GM21786 (cell line): ENCODE measurements around the gene CRLF1.
A peak's percentile ranks its signal among the peaks of the same experiment; 100 is the strongest.
"Not testable (repeated sequence)": the region's sequence is repeated elsewhere in the genome, so short reads cannot be mapped to it uniquely, and the experiment has no call there.

Source experiments
- ATAC-seq: cut with Tn5 transposase; IDR thresholded peaks from one replicate; pipeline ENCODE4 v1.9.1; 2021; ENCODE audit not compliant: unreplicated experiment

CRLF1 gene

DNA sequence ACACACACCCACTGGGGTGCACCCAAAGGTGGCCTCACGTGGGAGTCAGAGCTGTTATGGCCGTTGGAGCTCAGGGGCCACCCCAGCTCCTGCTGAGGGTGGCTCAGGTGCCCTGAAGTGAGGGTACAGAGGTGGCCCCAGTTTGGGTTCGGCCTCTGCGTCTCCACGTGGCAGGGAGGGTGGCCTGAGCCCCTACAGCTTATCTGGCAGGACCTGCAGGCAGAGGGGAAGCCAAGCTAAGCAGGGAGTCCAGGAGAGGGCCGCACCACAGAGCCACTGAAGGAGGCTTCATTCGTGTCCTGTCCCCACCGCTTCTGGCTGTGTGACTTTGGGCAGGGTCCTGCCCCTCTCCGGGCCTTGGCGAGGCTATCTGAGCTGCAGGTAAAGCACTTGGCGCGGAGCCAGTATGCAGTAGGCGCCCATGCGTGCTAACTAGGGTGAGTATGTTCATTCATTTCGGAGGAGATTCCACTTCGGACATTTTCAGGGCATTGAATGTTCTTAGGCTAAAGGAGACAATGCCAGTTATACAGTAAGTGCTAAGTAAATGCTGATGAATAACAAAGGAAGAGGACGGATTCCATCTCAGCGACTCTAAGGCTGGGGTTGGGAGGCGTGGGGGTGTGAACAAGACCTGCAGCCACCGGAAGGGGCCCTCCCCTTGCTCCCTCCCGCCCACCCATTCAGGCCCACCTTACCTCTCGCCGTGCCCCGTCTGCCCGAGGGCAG, 13.1 kb downstream of the CRLF1 start:
- no peak for ATAC-seq

DNA sequence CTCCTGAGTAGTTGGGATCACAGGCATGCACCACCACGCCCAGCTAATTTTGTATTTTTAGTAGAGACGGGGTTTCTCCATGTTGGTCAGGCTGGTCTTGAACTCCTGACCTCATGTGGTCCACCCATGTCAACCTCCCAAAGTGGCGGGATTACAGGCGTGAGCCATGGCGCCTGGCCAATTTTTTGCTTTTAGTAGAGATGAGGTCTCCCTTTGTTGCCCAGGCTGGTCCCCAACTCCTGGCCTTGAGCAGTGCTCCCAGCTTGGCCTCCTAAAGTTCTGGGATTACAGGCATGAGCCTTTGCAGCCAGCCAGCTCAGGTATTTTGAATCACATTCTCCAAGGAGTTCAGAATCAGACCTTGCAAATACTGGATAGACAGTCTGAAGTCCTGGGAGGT, 13.9 kb downstream of the CRLF1 start:
- ATAC-seq: not testable (repeated sequence)

DNA sequence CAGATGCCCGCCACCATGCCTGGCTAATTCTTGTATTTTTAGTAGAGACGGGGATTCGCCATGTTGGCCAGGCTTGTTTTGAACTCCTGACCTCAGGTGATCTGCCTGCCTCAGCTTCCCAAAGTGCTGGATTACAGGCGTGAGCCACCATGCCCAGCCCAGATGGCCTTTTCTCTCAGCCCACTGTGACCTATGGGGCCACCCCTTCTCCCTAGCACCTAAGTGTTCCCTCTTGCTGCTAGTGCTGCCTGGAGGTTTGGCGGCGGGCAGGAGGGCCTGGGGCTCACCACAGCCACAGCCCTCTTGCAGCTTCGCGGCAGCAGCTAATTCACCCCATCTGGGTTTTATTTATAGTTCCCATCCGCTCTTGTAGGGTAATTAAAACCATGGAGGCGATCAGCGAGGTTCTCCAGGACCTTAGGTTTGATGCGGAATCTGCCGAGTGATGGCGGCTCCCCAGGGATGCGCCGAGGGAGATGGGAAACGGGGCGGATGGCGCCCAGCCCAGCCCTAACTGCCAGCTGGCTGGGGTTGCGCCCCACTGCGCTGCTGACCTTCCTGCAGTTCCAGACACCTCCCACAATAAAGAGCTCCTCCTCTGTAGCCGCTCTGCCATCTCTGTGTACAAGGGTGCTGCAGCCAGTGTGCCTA, 14.7 kb downstream of the CRLF1 start:
- no peak for ATAC-seq

DNA sequence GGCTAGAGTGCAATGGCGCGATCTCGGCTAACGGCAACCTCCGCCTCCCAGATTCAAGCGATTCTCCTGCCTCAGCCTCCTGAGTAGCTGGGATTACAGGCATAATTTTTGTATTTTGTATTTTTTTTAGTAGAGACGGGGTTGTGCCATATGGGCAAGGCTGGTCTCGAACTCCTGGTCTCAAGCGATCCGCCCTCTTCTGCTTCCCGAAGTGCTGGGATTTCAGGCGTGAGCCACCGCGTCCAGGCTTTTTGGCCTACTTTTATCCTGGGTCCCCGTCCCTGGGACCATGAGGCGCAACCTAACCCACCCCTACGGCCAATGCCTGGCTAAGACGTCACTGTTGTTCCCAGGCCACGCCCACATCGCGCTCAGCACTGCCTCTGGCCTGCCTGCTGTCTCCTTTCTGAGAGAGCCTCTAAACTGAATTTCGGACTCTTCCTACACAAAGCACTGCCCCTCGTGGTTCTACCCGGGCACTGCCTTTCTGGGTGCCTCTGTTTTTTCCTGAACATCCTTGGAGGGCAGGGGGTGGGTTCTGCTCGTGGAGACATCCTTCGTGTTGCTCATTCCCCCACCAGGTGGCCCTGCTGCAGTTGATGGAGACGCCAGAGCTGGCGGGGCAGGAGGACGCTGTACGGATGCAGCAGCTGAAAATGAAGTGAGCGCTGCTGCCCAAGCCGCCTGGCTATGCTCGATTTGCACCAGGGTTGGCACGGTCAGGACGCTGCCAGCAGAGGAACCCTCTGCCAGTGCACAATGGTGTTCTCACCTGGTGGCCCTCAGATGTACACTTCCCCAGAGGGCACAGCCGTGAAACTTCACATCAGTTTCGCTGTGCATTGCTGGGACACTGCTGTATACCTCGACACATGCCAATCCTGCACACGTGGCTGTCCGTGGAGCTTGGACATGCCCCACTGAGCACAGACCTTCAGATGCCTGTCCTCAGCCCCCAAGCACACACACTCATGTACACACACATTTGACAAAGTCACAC, 16.0 kb downstream of the CRLF1 start:
- ATAC-seq: no peak

DNA sequence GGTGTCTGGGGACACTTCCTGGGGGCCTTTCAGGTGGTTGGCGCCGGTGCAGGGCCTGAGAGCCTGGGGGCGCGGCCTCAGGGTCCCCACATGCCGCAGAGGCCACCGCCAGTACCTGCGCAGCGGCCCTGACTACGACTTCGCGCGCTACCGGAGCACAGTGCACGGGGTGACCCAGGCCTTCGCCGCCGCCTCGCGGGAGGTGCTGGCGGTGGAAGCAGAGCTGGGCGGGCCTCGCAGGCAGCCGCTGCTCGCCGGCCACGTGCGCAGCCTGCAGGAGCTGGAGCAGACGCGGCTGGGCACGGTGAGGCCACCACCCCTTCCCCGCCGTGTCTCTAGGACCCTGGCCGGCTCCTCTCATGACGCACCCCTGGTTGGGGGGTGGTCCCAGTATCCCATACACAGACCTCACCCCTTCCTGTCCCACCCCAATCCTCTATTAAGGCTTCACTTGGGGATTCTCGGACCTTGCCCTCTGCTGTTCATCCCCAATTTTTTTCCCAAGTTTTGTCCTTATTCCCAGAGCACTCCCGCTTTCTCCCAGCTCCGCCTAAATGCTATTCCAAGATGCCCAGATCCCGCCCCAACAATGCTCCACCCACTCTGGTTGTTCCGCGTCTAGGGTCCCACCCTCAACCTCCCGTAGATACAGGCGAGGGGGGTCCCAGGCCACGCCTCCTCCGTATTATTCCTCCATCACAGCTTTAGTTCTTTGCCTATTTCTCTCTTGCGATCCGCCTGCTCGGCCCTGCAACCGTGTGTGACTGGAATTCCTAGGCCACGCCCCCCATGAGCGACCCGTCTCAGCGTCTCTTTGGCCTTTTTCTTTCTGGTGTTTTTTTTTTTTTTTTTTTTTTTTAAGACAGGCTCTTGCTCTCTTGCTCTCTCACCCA, 17.0 kb downstream of the CRLF1 start:
- ATAC-seq: peak; percentile 12

DNA sequence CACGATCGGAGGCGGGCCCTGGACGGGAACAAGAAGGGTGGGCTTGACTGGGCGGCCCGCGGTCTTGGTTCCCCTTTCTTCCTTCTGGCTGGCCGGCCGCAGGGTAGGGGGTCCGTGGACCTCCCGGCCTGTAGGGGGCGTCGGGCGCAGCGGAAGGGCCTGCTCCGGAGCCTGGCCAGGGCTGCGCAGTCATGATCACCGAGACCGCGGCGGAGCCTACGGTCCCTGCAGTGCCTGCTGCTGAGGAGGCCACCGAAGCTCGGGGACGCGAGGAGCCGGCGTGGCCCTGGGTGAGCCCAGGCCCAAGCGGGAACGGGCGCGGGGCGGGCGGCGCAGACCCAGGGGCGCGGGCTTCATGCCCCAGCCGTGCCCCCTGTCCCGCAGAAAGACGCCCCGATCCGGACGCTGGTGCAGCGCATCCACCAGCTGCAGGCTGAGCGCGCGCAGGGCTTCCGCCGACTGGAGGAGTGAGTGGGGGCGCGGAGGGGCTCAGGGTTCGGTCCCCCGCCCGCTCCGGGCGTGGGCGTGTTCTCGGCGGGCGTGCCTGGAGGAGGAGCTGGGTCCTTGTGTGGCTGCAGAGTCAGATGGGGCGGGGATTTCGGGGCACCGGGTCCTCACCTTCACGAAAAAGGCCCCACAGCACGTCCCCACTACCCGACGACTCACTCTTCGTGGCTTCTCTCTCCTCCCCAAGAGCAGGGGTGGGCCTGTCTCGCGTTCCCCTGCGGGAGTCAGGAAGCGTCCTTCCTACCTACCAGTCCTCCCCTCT, 17.8 kb downstream of the CRLF1 start, which contains the start of gene REX1BD:
Gene REX1BD (plus strand): TSS at position 188 of the 769 bp plus-strand sequence. CDS start 4 bp downstream, at position 192.
- ATAC-seq: peak; percentile 73

DNA sequence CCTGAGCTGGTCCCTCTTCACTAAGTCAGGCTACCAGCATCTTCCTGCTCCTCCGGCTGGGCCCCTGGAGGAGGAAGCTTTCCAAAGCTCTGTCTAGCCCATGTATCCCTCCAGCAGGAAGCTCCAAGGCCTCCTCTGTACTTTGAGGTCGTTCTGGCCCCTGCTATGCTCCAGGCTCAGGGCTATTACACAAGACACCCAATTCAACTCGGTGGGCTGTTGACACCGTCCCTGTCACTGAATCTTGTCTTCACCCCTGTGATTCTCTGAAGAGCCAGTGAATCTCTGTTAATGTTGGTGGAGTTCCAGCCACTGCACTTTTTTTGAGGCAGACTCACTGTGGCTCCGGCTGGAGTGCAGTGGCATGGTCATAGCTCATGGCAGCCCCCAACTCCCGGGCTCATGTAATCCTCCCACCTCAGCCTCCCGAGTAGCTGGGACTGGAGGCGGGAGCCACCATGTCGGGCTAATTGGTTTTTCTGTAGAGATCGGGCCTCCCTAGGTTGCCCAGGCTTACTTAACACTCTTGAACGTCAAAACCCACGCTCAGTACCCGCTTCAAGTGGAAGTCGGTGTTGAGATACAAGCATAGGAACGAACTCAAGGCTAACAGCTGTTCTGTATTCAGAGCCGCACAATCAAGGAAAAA, 18.5 kb downstream of the CRLF1 start:
- no peak for ATAC-seq

DNA sequence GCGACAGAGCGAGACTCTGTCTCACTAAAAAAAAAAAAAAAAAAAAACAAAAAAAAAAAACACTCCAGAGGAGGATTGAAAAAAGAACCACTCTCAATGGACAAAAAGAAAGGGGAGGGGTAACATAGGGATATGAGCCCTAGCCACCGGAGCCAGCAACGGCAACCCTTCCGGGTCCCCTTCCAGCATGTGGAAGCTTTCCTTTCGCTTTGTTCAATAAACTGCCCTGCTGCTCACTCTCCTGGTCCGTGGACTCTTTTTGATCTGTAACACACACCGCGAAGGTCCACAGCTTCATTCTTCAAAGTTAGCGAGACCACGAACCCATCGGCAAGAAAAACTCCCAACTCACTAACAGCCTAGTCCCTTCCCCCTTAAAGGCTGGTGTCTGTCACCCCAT, 19.0 kb downstream of the CRLF1 start:
- no peak for ATAC-seq

DNA sequence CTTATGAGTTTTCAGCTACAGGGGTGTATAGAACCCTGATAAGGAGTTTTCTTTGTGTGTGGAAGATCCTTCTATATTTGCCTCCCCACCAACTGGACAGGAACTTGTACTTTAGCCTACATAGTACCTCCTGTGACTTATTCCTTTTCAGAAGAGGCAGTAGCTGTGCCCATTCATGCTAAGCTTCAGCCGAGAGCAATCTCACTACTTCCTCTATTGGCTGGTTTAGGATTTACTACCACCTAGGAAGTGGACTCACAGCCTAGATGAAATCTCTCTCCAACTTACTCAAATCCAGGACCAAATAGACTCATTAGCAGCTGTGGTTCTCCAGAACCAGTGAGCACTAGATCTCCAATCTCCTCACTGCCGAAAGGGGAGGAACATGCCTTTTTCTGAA, 20.3 kb downstream of the CRLF1 start:
- ATAC-seq: no peak

DNA sequence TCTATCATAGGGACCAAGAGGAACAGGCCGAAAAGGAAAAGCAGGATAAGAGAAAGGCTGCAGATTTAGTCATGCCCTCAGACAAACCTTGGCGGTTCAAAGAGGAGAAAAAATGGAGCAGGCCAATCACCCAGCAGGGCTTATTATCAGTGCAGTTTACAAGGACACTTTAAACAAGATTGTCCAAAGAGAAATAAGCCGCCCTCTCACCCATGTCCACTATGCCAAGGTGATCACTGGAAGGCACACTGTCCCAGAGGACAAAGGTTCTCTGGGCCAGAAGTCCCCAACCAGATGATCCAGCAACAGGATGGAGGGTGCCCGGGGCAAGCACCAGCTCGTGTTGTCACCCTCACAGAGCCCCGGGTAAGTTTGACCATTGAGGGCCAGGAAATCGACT, 26.3 kb downstream of the CRLF1 start:
- ATAC-seq: no peak

DNA sequence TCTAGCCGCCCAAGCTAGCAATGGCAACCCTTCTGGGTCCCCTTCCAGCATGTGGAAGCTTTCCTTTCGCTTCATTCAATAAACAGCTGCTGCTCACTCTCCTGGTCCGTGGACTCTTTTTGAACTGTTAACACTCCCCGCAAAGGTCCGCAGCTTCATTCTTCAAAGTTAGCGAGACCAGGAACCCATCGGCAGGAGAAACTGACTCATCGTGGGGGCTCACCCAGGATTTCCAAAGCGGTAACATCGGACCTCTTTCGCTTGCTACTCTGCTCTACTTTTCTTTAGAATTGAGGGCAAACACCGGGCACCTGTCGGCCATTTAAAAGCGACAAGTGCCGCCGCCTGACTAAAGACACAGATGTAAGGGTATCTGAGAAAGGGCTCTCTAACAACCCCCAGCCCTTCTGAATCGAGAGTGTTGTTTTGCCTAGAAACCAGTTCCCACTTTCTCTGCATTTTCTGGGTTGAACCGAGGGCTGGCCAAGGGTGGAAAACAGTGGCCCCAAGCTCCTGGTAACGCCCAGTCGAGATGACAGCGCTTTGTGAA, 29.2 kb downstream of the CRLF1 start:
- ATAC-seq: no peak

DNA sequence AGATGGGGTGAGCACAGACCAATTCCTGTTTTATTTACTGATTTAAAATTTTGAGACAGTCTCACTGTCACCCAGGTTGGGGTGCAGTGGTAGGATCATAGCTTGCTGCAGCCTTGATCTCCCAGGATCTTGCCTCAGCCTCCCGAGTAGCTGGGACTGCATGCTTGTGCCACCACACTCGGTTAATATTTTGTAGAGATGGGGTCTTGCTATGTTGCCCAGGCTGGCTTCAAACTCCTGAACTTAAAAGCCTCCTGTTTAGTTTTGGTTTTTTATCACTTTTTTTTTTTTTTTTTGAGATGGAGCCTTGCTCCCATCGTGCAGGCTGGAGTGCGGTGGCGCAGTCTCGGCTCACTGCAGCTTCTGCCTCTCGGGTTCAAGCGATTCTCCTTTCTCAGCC, 30.2 kb downstream of the CRLF1 start:
- no peak for ATAC-seq

DNA sequence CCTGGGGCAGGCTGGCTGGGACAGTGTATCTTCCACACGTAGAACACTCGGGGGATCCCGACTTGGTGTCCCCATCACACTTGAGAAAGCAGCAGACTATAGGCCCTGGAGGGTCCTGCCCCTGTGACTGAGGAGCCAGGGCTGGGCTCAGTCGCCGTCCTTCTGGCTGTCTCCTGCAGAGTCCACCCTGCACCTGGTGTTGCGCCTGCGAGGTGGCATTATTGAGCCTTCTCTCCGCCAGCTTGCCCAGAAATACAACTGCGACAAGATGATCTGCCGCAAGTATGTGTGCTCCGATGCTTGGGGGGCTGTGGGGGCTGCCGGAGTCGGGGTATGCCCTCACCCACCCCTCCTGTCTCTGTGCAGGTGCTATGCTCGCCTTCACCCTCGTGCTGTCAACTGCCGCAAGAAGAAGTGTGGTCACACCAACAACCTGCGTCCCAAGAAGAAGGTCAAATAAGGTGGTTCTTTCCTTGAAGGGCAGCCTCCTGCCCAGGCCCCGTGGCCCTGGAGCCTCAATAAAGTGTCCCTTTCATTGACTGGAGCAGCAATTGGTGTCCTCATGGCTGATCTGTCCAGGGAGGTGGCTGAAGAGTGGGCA, 31.8 kb downstream of the CRLF1 start:
- no peak for ATAC-seq

DNA sequence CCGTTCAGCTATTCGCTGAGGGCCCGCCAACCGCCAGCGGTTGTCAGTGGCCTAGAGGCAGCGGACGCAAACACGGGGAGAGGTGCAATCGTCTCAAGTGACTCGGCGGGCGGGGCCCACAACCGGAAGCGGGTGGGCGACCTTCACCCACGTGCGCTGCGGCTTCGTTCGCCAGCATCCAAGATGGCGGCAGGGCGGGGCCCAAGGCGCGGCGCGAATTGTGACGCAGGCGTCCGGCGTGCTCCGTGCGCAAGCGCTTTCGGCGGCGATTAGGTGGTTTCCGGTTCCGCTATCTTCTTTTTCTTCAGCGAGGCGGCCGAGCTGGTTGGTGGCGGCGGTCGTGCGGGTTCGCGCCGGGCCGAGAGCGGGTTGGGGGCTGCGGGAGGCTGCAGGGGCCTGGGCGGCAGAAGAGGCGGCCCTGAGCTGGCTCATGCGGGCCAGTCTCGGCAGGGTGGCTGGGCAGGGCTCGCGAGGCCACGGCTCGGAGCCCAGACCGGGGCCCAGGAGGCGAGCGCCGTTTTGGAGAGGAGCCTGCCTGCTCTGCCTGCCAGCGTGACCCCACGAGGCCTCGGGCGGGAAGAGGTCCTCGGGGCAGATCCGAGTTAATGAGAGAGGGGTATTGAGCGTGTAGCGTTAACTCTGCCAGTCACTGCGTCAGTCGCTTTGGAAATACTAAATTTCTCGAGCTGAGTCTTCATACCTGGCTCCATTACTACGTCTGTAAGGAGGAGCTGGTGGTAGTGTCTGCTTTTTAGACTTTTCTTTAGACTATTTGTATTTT, 34.8 kb downstream of the CRLF1 start, which contains the start of gene UBA52:
Gene UBA52 (plus strand): TSS at position 294 of the 781 bp plus-strand sequence. CDS start 1,444 bp downstream, outside the sequence.
- ATAC-seq: peak; percentile 87

DNA sequence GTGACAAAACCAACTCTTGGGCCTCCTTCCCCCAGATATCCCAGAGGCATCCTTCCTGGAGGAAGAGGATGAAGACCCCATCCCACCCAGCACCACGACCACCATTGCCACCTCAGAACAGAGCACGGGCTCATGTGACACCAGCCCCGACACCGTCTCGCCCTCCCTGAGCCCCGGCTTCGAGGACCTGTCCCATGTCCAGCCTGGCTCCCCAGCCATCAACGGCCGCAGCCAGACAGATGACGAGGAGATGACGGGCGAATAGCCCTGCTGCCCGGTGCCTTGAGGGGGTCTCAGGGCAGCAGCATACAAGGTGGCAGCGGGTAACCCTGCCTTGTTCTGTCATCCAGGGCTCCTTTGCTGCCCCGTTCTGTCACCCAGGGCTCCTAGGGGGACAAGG, 38.2 kb downstream of the CRLF1 start:
- no peak for ATAC-seq

DNA sequence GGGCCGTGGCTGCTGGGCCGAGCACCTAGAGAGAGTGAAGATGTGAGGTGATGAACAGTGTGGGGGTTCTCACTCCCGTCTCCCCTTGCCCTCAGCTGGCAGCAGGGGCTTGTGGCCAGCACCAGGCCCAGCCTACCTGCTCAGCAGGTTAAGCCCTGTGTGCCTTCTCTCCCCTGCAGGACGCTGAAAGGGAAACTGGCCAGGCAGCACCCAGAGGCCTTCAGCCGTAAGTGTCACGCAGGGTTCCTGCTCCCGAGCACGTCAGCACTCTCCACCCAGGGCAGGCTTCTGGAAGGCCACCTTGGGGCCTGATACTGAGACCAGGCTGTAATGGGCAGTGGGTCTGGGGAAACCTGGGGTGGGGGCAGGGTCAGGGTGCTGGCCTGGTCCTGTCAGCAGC, 39.6 kb downstream of the CRLF1 start:
- no peak for ATAC-seq

DNA sequence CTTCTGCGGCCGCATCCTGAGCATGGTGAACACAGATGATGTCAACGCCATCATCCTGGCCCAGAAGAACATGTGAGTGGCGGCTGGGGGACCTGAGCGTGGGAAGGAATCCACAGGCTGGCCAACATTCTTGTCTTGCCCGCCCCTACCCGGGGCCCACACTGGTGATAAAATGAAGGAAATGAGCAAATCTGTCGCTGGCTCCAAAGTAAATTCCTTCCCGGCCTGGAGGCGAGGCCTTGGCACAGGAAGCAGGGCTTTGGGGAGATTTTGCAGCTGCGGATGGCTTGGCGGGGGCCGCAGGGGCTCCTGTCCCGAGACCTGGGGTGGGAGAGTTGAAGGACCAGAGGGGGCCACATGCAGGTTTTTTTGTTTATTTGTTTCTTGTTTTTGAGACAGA, 44.5 kb downstream of the CRLF1 start:
- ATAC-seq: no peak

DNA sequence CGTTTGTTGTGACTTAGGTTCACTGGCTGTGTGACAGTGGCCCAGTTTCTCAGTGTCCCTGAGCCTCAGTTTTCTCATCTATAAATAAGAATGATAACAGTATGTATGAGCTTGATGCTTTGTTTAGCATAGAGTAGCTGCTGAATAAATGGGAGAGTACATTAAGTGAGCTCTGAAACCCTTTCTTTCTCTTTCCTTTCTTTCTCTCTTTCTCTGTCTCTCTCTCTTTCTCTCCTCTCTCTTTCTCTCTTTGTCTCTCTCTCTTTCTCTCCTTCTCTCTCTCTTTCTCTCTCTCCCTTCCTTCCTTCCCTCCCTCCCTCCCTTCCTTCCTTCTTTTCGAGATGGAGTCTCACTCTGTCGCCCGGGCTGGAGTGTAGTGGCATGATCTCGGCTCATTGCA, 46.9 kb downstream of the CRLF1 start:
- no peak for ATAC-seq
